Activated naive CD8-positive, alpha-beta T cell treated with anti-CD3 and anti-CD28 coated beads for 36 hours (primary cell): ENCODE data around the gene PPP1R1C. TPM values are rescaled to one million over a fixed set of nuclear protein-coding genes. Genes with fewer than 3 reads are reported as not detected.
A peak's percentile ranks its signal among the peaks of the same experiment; 100 is the strongest.
"Not testable (repeated sequence)": the region's sequence is repeated elsewhere in the genome, so short reads cannot be mapped to it uniquely, and the experiment has no call there.

ENCODE experiments used
- DNase-seq: peaks from one replicate; pipeline ENCODE4 v3.0.0; 2021
- H3K27ac Mint-ChIP-seq: one replicate; pipeline ENCODE4 v1.8.0; 2022; ENCODE audit warnings: mild to moderate bottlenecking, moderate library complexity, mixed read lengths
- H3K27me3 Mint-ChIP-seq: one replicate; pipeline ENCODE4 v1.8.0; 2022; ENCODE audit warnings: mild to moderate bottlenecking, mixed read lengths
- H3K36me3 Mint-ChIP-seq: one replicate; pipeline ENCODE4 v1.8.0; 2021; ENCODE audit warnings: mild to moderate bottlenecking, mixed read lengths
- H3K4me1 Mint-ChIP-seq: one replicate; pipeline ENCODE4 v1.8.0; 2021; ENCODE audit warnings: mixed read lengths
- H3K4me3 Mint-ChIP-seq: one replicate; pipeline ENCODE4 v1.8.0; 2022; ENCODE audit warnings: mild to moderate bottlenecking, moderate library complexity, mixed read lengths
- H3K9me3 Mint-ChIP-seq: one replicate; pipeline ENCODE4 v1.8.0; 2022; ENCODE audit warnings: mixed read lengths
- total RNA-seq, 2 experiments: library from RNA; stranded (reverse); gene quantifications; one replicate each; pipeline ENCODE4 v1.2.3, GENCODE V29; 2021

The PPP1R1C gene
- total RNA-seq, 2 experiments from 2014 or later = not detected

GRCh38 chr2:181957668-181958067 is 28.0 kb upstream of the PPP1R1C start:
- no peak for DNase-seq
- peaks cover 8% of the 10 kb centered on the region for H3K27me3 Mint-ChIP-seq
- H3K4me1 Mint-ChIP-seq = peaks cover 8% of the 10 kb centered on the region
- no peak overlapping the region for H3K4me3 Mint-ChIP-seq
- H3K27ac Mint-ChIP-seq = no peak overlapping the region
- H3K36me3 Mint-ChIP-seq = no peaks in the 10 kb centered on the region
- no peaks in the 10 kb centered on the region for H3K9me3 Mint-ChIP-seq

GRCh38 chr2:181958726-181959125 is 26.9 kb upstream of the PPP1R1C start:
- Mint-ChIP-seq H3K27me3 (peaks cover 8% of the 10 kb centered on the region), H3K4me1 (peaks cover 6% of the 10 kb centered on the region), H3K9me3 (no peaks in the 10 kb centered on the region), H3K27ac (no peak overlapping the region), H3K36me3 (no peaks in the 10 kb centered on the region), H3K4me3 (no peak overlapping the region)
- no peak for DNase-seq

- peaks cover 5% of the 10 kb centered on the region for H3K4me1 Mint-ChIP-seq
- DNase-seq = no peak
- H3K9me3 Mint-ChIP-seq = no peaks in the 10 kb centered on the region
- no peak overlapping the region for H3K4me3 Mint-ChIP-seq
- H3K27ac Mint-ChIP-seq = no peak overlapping the region
- H3K27me3 Mint-ChIP-seq = peaks cover 8% of the 10 kb centered on the region
- no peaks in the 10 kb centered on the region for H3K36me3 Mint-ChIP-seq
Observed at GRCh38 chr2:181959508-181959907, 26.1 kb upstream of the PPP1R1C start.

DNA sequence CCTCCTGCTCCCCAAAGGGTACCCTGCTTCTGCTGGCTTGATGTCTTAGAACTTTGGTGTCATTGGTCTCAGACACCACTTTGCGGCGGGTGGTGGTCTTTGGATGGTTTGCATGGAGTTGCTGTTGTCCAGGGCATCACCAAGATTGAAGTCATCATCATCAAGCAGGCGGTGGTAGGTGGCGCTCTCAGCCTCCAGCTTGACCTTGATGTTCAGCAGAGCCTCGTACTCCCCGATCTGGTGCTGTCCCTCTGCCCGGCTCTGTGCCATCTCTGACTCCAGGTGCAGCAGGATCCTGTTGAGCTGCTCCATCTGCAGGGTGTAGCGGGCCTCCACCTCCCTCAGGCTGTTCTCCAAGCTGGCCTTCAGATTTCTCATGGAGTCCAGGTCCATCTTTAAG is 24.5 kb upstream of the PPP1R1C start:
- H3K4me3 Mint-ChIP-seq, H3K27me3 Mint-ChIP-seq, H3K4me1 Mint-ChIP-seq, H3K9me3 Mint-ChIP-seq, DNase-seq, H3K36me3 Mint-ChIP-seq, H3K27ac Mint-ChIP-seq: not testable (repeated sequence)

GRCh38 chr2:181962142-181962541 is 23.5 kb upstream of the PPP1R1C start:
- Mint-ChIP-seq H3K4me1 (peaks cover 3% of the 10 kb centered on the region), H3K36me3 (no peaks in the 10 kb centered on the region), H3K27me3 (peaks cover 5% of the 10 kb centered on the region), H3K9me3 (peaks cover 8% of the 10 kb centered on the region), H3K4me3 (no peak overlapping the region), H3K27ac (no peak overlapping the region)
- no peak for DNase-seq

GRCh38 chr2:181970160-181970794 is 15.4 kb upstream of the PPP1R1C start:
- Mint-ChIP-seq H3K36me3 (no peaks in the 10 kb centered on the region), H3K27ac (no peak overlapping the region), H3K27me3 (peaks cover 23% of the 10 kb centered on the region), H3K4me3 (no peak overlapping the region), H3K4me1 (no peaks in the 10 kb centered on the region), H3K9me3 (peaks cover 8% of the 10 kb centered on the region)
- DNase-seq = no peak

GRCh38 chr2:181971032-181971431 is 14.6 kb upstream of the PPP1R1C start:
- Mint-ChIP-seq H3K27me3 (peaks cover 23% of the 10 kb centered on the region), H3K4me3 (no peak overlapping the region), H3K9me3 (peaks cover 5% of the 10 kb centered on the region), H3K4me1 (no peaks in the 10 kb centered on the region), H3K36me3 (no peaks in the 10 kb centered on the region), H3K27ac (no peak overlapping the region)
- no peak for DNase-seq

DNA sequence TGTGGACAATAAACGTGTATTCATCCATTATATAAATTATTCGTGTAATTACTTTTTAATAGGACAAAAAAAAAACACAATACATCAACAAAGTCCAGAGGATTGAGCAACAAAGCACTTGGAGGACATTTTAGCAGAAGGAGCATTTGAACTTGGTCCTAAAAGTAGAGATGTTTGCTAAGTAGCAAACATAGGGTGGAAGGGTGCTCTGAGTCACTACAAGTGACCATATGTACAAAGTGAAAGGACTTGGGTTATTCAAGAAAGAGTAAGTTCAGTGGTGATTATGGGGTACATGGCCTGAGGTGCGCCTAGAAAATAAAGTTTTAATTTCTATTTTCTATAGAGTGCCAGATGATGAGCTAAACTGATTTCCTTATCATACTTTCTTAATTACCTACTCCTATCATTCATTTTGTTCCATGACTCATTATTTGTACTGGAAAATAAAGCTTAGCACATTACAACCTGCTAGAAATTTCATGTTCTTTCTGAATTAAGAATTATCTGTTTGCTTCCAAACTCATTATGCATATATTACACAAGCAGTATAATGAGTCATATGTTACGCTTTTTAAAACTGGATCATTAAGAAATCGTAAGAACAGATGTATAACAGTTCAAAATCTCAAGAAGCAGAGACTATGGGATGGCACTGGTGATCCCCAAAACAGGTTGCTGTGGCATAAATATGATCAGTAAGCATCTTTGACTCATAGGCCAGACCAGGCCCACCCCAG is 13.1 kb upstream of the PPP1R1C start:
- DNase-seq = no peak
- H3K27ac Mint-ChIP-seq = no peak overlapping the region
- no peaks in the 10 kb centered on the region for H3K4me1 Mint-ChIP-seq
- H3K27me3 Mint-ChIP-seq = peaks cover 23% of the 10 kb centered on the region
- H3K4me3 Mint-ChIP-seq = no peak overlapping the region
- H3K9me3 Mint-ChIP-seq = peaks cover 2% of the 10 kb centered on the region
- no peaks in the 10 kb centered on the region for H3K36me3 Mint-ChIP-seq

GRCh38 chr2:181973171-181973783 is 12.4 kb upstream of the PPP1R1C start:
- H3K36me3 Mint-ChIP-seq = no peaks in the 10 kb centered on the region
- DNase-seq = no peak
- H3K27ac Mint-ChIP-seq = no peak overlapping the region
- peaks cover 4% of the 10 kb centered on the region for H3K4me1 Mint-ChIP-seq
- H3K4me3 Mint-ChIP-seq = no peak overlapping the region
- peaks cover 2% of the 10 kb centered on the region for H3K9me3 Mint-ChIP-seq
- peaks cover 17% of the 10 kb centered on the region for H3K27me3 Mint-ChIP-seq

DNA sequence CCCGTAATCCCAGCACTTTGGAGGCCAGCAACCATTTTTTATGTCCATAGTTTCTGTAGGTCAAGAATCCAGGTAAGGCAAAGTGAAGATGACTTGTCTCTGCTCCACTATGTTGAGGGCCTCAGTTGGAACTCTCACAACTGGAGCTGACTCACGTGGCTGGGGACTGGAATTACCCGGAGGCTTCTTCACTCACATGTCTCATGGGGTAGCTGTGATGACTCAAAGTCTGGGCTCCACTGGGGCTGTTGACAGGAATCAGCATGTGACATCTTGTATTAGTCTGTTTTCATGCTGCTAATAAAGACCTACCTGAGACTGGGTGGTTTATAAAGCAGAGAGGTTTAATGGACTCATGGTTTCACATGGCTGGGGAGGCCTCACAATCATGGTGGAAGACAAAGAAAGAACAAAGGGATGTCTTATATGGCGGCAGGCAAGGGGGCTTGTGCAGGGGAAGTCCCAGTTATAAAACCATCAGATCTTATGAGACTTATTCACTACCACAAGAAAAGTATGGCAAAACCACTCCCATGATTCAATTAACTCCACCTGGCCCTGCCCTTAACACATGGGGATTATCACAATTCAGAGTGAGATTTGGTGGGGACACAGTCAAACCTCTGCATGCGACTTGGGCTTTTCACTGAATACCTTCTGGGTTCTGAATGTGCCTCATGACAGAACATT is 7.8 kb upstream of the PPP1R1C start:
- H3K4me3 Mint-ChIP-seq = no peak overlapping the region

DNA sequence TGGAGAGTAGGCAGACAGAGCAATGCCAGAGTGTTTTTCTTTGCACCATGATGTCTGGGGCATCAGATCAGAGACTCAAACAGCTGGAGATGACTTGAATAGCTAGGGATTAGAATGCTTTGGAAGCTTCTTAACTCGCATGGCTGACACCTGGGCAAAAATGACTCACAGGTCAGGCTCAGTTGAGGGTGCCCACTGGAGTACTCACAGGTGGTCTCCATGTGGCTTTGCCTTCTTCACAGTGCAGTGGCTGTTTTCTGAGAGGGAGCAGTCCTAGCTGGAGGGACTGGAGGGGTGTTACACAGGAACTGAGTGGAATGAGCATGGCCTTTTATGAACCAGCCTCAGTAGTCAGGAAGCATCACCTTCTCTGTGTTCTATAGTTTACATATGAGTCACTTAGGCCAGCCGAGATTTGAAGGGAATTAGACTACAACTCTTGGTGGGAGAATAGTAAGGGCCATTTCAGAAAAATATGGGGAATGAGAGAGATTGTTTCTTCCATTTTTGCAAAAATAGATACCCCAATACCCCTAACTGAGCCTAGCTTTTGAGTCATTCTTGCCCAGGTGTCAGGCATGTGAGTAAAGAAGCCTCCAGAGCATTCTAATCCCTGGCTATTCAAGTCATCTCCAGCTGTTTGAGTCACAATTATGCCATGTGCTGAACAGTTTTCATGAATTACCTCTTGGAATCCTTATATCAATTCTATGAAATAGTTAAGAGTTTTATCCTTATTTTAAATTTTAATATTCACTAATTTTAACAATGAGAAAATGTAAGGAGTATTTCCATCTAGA is 7.1 kb upstream of the PPP1R1C start:
- Mint-ChIP-seq H3K27me3 (no peaks in the 10 kb centered on the region), H3K27ac (peak overlapping the region; percentile 16), H3K9me3 (no peaks in the 10 kb centered on the region), H3K4me1 (peaks cover 7% of the 10 kb centered on the region), H3K4me3 (no peak overlapping the region), H3K36me3 (no peaks in the 10 kb centered on the region)
- DNase-seq = no peak

More for the DNA sequence above, 7.8 kb upstream of the PPP1R1C start:
- Mint-ChIP-seq H3K4me1 (peaks cover 7% of the 10 kb centered on the region), H3K36me3 (no peaks in the 10 kb centered on the region), H3K9me3 (no peaks in the 10 kb centered on the region), H3K27me3 (no peaks in the 10 kb centered on the region), H3K27ac (peak overlapping the region; percentile 68)
- peak; percentile 24 for DNase-seq

- DNase-seq = no peak
- no peaks in the 10 kb centered on the region for H3K27me3 Mint-ChIP-seq
- H3K4me3 Mint-ChIP-seq = no peak overlapping the region
- H3K9me3 Mint-ChIP-seq = no peaks in the 10 kb centered on the region
- H3K4me1 Mint-ChIP-seq = no peaks in the 10 kb centered on the region
- H3K27ac Mint-ChIP-seq = no peak overlapping the region
- H3K36me3 Mint-ChIP-seq = no peaks in the 10 kb centered on the region
Observed at GRCh38 chr2:181984060-181984459, 1.6 kb upstream of the PPP1R1C start.

- Mint-ChIP-seq H3K9me3 (no peaks in the 10 kb centered on the region), H3K27me3 (no peaks in the 10 kb centered on the region), H3K36me3 (no peaks in the 10 kb centered on the region), H3K4me3 (no peak overlapping the region), H3K4me1 (no peaks in the 10 kb centered on the region), H3K27ac (no peak overlapping the region)
- no peak for DNase-seq
Observed at GRCh38 chr2:181984814-181985631, 630 bp upstream of the PPP1R1C start.
